ENCODE measurements around the gene GTPBP4. TPM values are rescaled to one million over a fixed set of nuclear protein-coding genes. Genes with fewer than 3 reads are reported as not detected.

GTPBP4 gene
- total and polyA plus RNA-seq, 2 of the 13 experiments (the other 11 are each of a cell fraction or from before 2014, with no cell fraction given), result 24.1 to 85.5 TPM

GRCh38 chr10:987870-988666 lies at the start of gene GTPBP4 (continued):
- TF ChIP-seq ZNF687 (CRISPR knock-in tag; IDR thresholded peaks at IDR 0.05) (peak; percentile 90), RFXAP (CRISPR knock-in tag; IDR thresholded peaks at IDR 0.05; ENCODE audit: borderline replicate concordance) (0 out of 2 replicates have a peak, but pooled peaks have one; percentile 39), ZFP37 (CRISPR knock-in tag; IDR thresholded peaks at IDR 0.05; ENCODE audit: borderline replicate concordance) (peak; percentile 72; the same call in 1 of the 2 replicates), ZNF513 (CRISPR knock-in tag; conservative IDR thresholded peaks at IDR 0.05) (no peak), CSRNP2 (CRISPR knock-in tag; conservative IDR thresholded peaks at IDR 0.05; ENCODE audit: low read depth) (no peak), ZNF660 (CRISPR knock-in tag; IDR thresholded peaks at IDR 0.05; ENCODE audit: borderline replicate concordance, low read depth) (no peak), ZNF484 (CRISPR knock-in tag; IDR thresholded peaks at IDR 0.05; ENCODE audit: borderline replicate concordance, low read depth) (no peak), CAMTA2 (CRISPR knock-in tag; IDR thresholded peaks at IDR 0.05; ENCODE audit: borderline replicate concordance) (no peak), ZBTB7A (CRISPR knock-in tag; IDR thresholded peaks at IDR 0.05) (peak; percentile 82), ZNF460 (CRISPR knock-in tag; IDR thresholded peaks at IDR 0.05; ENCODE audit: borderline replicate concordance) (no peak), DMAP1 (CRISPR knock-in tag; IDR thresholded peaks at IDR 0.05) (peak; percentile 99), ZNF562 (CRISPR knock-in tag; IDR thresholded peaks at IDR 0.05; ENCODE audit: borderline replicate concordance) (no peak), FLYWCH1 (CRISPR knock-in tag; IDR thresholded peaks at IDR 0.05) (no peak), ZMYM4 (CRISPR knock-in tag; IDR thresholded peaks at IDR 0.05) (peak; percentile 94), MTERF4 (CRISPR knock-in tag; IDR thresholded peaks at IDR 0.05) (peak; percentile 69; the same call in 1 of the 2 replicates), PCBP1 (IDR thresholded peaks at IDR 0.05; ENCODE audit: borderline replicate concordance, low read depth, low read length) (no peak), SKI (IDR thresholded peaks at IDR 0.05; ENCODE audit: partially characterized antibody) (no peak), HNRNPL (IDR thresholded peaks at IDR 0.05; ENCODE audit: low read depth, low read length) (peak; percentile 70; the same call in 1 of the 2 replicates), GATAD2A (CRISPR knock-in tag; IDR thresholded peaks at IDR 0.05) (no peak; the same call in 1 of the 2 replicates)

All from HepG2 (cell line).